ENCODE measurements around the gene RNF31. TPM values are rescaled to one million over a fixed set of nuclear protein-coding genes. Genes with fewer than 3 reads are reported as not detected.

RNF31 gene
- total RNA-seq, 2 donors from 2014 or later: 73.8 to 76.9 TPM

GRCh38 chr14:24136684-24137528 lies 10.4 kb upstream of the RNF31 start:
- Histone ChIP-seq H3K4me3 (peak overlapping the region; percentile 90 to 98), H3K4me1 (replicated peaks) (peaks cover 8% of the 10 kb centered on the region), H3K36me3 (peaks cover 3% of the 10 kb centered on the region in 2 donors), H3K27me3 (replicated peaks; ENCODE audit: insufficient read depth) (no peaks in the 10 kb centered on the region), H3K27ac (peak overlapping the region; percentile 93 to 97), H3K9me3 (no peaks in the 10 kb centered on the region)
- TF ChIP-seq POLR2A (IDR thresholded peaks at IDR 0.05) (no peak), POLR2AphosphoS5 (IDR thresholded peaks at IDR 0.05) (no peak), CTCF (IDR thresholded peaks at IDR 0.05) (no peak)
- WGBS: 21% methylated on average over 13 of the region's 13 CpGs
- no peak for DNase-seq (ENCODE audit: low spot score)
- intact Hi-C loops (cut with DNase I): no loop called here

DNA sequence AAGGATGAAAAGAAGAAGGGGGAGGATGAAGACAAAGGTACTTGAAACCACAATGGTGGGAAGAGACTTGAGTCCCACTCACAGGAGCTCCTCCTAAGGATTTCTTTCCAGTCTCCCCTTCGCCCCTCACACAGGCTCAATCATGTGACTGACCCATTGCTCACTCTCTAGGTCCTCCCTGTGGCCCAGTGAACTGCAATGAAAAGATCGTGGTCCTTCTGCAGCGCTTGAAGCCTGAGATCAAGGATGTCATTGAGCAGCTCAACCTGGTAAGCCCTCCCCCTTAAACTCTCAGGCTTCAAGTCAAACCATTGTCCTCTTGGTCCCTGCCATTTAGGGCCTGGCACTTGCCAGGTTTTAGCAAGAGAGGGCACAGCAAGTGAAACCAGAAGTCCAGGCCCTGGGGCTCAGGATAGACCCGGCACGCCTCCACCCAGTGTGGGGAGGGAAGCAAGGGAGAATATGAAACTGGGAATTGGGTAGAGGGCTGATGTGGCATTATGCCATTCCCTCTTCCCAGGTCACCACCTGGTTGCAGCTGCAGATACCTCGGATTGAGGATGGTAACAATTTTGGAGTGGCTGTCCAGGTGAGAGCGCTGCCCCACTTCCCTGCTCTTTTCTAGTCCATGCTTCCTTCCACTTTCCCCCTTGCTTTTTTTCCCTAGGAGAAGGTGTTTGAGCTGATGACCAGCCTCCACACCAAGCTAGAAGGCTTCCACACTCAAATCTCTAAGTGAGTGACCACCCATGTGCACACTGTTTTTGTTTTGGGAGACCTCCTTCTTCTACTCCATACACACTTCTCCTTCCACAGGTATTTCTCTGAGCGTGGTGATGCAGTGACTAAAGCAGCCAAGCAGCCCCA lies 9.5 kb upstream of the RNF31 start:
- intact Hi-C loops (cut with DNase I): no loop called here
- DNase-seq (ENCODE audit: low spot score): no peak
- 83% methylated on average over 8 of the region's 8 CpGs for WGBS
- H3K4me1 ChIP-seq (replicated peaks): peaks cover 8% of the 10 kb centered on the region
- peaks cover 3% of the 10 kb centered on the region in 2 donors for H3K36me3 ChIP-seq
- no peak overlapping the region for H3K4me3 ChIP-seq
- H3K27ac ChIP-seq: peak overlapping the region in 1 of 2 donors; percentile 93
- no peaks in the 10 kb centered on the region for H3K27me3 ChIP-seq (replicated peaks; ENCODE audit: insufficient read depth)
- no peak for TF ChIP-seq POLR2AphosphoS5 (IDR thresholded peaks at IDR 0.05)
- TF ChIP-seq CTCF (IDR thresholded peaks at IDR 0.05): no peak
- no peak for TF ChIP-seq POLR2A (IDR thresholded peaks at IDR 0.05)
- no peaks in the 10 kb centered on the region for H3K9me3 ChIP-seq

DNA sequence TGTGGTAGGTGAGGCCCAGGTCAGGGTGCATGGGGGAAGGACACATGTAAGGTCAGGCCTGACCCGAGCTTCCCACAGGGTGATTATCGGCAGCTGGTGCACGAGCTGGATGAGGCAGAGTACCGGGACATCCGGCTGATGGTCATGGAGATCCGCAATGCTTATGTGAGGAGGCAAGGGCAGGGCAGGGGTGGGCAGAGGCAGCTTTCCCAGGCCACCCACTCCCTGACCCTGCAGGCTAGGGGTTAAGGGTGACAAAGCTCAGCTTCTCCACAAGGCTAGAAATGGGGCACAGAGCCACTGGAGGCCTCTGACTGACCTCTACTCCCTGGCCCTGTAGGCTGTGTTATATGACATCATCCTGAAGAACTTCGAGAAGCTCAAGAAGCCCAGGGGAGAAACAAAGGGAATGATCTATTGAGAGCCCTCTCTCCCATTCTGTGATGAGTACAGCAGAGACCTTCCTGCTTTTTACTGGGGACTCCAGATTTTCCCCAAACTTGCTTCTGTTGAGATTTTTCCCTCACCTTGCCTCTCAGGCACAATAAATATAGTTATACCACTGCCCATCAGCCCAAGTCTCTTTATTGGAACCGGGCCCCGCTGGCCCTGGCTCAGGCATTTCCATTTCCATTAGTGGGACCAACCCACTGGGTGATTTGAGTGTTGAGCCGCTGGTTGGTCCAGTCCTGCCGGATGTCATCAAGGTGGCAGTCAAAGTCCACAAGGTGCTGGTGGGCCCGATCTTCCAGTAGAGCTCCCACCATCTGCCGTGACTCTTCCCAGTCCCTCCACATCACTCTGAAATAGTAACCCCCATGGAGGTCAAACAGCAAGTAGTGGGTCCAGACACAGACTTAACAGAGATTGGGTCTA lies 8.7 kb upstream of the RNF31 start:
- no peak for TF ChIP-seq POLR2A (IDR thresholded peaks at IDR 0.05)
- TF ChIP-seq CTCF (IDR thresholded peaks at IDR 0.05): no peak
- no peak for TF ChIP-seq POLR2AphosphoS5 (IDR thresholded peaks at IDR 0.05)
- 77% methylated on average over 13 of the region's 13 CpGs for WGBS
- H3K4me1 ChIP-seq (replicated peaks): peaks cover 8% of the 10 kb centered on the region
- intact Hi-C loops (cut with DNase I): no loop called here
- H3K27ac ChIP-seq: no peak overlapping the region
- peaks cover 3% of the 10 kb centered on the region in 2 donors for H3K36me3 ChIP-seq
- no peaks in the 10 kb centered on the region for H3K9me3 ChIP-seq
- no peak for DNase-seq (ENCODE audit: low spot score)
- no peaks in the 10 kb centered on the region for H3K27me3 ChIP-seq (replicated peaks; ENCODE audit: insufficient read depth)
- no peak overlapping the region for H3K4me3 ChIP-seq

DNA sequence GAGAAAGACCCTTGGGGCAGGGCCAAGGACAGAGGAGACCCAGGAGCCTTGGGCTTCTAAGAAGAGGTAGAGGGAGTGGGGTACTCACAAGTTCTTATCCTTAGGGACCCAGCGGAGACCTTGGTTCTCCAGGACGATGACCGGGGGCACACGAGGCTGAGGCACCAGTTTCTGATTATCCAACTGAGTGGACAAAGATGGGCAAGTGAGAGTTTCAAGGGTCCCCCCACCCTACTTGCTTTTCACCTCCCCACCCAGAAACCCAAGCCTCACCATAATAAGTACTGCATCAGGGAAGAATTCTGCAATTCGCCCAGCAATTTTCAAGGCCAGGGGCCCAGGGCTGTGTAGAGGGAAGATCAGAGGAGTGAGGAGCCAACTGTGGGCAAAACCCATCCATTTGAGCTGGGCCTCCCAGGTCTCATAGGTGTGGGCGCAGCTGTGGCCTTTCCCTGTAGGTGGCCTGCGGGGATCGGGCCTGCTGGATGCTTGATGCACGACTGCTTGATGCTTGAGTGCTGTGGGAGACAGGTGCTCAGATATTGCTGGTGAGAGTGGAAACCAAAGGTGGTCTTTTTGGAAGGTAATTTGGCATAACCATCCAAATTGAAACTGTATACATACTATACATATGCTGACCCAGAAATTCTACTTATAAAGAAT lies 7.9 kb upstream of the RNF31 start:
- Histone ChIP-seq H3K4me3 (no peak overlapping the region), H3K27ac (no peak overlapping the region)

More for the DNA sequence above, 7.9 kb upstream of the RNF31 start:
- no peaks in the 10 kb centered on the region for H3K27me3 ChIP-seq (replicated peaks; ENCODE audit: insufficient read depth)
- H3K4me1 ChIP-seq (replicated peaks): peaks cover 8% of the 10 kb centered on the region
- no peaks in the 10 kb centered on the region for H3K9me3 ChIP-seq
- intact Hi-C loops (cut with DNase I): no loop called here
- peaks cover 3% of the 10 kb centered on the region in 2 donors for H3K36me3 ChIP-seq
- 79% methylated on average over 9 of the region's 9 CpGs for WGBS
- TF ChIP-seq CTCF (IDR thresholded peaks at IDR 0.05): no peak
- no peak for TF ChIP-seq POLR2A (IDR thresholded peaks at IDR 0.05)
- TF ChIP-seq POLR2AphosphoS5 (IDR thresholded peaks at IDR 0.05): no peak
- DNase-seq (ENCODE audit: low spot score): no peak
